Non-pigmented ciliary epithelial cell (primary cell): Measurements from ENCODE around the gene PSMB9.
A peak's percentile ranks its signal among the peaks of the same experiment; 100 is the strongest.
"Not testable (repeated sequence)": the region's sequence is repeated elsewhere in the genome, so short reads cannot be mapped to it uniquely, and the experiment has no call there.

ENCODE experiments used
- DNase-seq: peaks from one replicate; pipeline ENCODE4 v3.0.0-alpha.2; 2010; ENCODE audit warnings: low read depth

PSMB9 gene

GRCh38 chr6:32862725-32863124 lies 8.7 kb downstream of the PSMB9 start:
- DNase-seq = no peak

GRCh38 chr6:32865724-32866443 lies 11.9 kb downstream of the PSMB9 start:
- no peak for DNase-seq

- no peak for DNase-seq
These were observed 13.1 kb downstream of the PSMB9 start for GRCh38 chr6:32867022-32867477.

- DNase-seq = no peak
These were observed 13.7 kb downstream of the PSMB9 start for GRCh38 chr6:32867554-32868256.

- DNase-seq = no peak
These were observed 14.3 kb downstream of the PSMB9 start for GRCh38 chr6:32868257-32868788.

GRCh38 chr6:32873947-32874346 lies 20.0 kb downstream of the PSMB9 start:
- DNase-seq = not testable (repeated sequence)

GRCh38 chr6:32876603-32877002 lies 22.6 kb downstream of the PSMB9 start:
- DNase-seq = no peak

- no peak for DNase-seq
These were observed 25.7 kb downstream of the PSMB9 start for GRCh38 chr6:32879691-32880090.

- not testable (repeated sequence) for DNase-seq
These were observed 27.0 kb downstream of the PSMB9 start for GRCh38 chr6:32880962-32881361.

GRCh38 chr6:32882879-32883250 lies 28.9 kb downstream of the PSMB9 start:
- peak; percentile 35 for DNase-seq

GRCh38 chr6:32883789-32884188 lies 29.8 kb downstream of the PSMB9 start:
- DNase-seq = no peak

GRCh38 chr6:32885698-32886286 lies 31.8 kb downstream of the PSMB9 start:
- DNase-seq = peak; percentile 30

- peak; percentile 42 for DNase-seq
These were observed 32.8 kb downstream of the PSMB9 start for GRCh38 chr6:32886681-32887383.

GRCh38 chr6:32887616-32888015 lies 33.6 kb downstream of the PSMB9 start:
- DNase-seq = no peak

- no peak for DNase-seq
These were observed 34.6 kb downstream of the PSMB9 start for GRCh38 chr6:32888576-32888975.

- DNase-seq = no peak
These were observed 35.5 kb downstream of the PSMB9 start for GRCh38 chr6:32889533-32889932.

GRCh38 chr6:32890831-32891230 lies 36.8 kb downstream of the PSMB9 start:
- DNase-seq = no peak

GRCh38 chr6:32894085-32895005 lies 40.4 kb downstream of the PSMB9 start:
- DNase-seq = peak; percentile 60

- DNase-seq = no peak
These were observed 41.0 kb downstream of the PSMB9 start for GRCh38 chr6:32895006-32895345.

- DNase-seq = no peak
These were observed 50.0 kb downstream of the PSMB9 start for GRCh38 chr6:32903952-32904351.

- DNase-seq = no peak
These were observed 51.1 kb downstream of the PSMB9 start for GRCh38 chr6:32905078-32905477.
